Measurements from ENCODE around the gene ACSM3. TPM values are rescaled to one million over a fixed set of nuclear protein-coding genes. Genes with fewer than 3 reads are reported as not detected.
"Not testable (repeated sequence)": the region's sequence is repeated elsewhere in the genome, so short reads cannot be mapped to it uniquely, and the experiment has no call there.

The ACSM3 gene
- total RNA-seq, 3 donors from 2014 or later, result 0.80 to 60.2 (median 22.9) TPM

DNA sequence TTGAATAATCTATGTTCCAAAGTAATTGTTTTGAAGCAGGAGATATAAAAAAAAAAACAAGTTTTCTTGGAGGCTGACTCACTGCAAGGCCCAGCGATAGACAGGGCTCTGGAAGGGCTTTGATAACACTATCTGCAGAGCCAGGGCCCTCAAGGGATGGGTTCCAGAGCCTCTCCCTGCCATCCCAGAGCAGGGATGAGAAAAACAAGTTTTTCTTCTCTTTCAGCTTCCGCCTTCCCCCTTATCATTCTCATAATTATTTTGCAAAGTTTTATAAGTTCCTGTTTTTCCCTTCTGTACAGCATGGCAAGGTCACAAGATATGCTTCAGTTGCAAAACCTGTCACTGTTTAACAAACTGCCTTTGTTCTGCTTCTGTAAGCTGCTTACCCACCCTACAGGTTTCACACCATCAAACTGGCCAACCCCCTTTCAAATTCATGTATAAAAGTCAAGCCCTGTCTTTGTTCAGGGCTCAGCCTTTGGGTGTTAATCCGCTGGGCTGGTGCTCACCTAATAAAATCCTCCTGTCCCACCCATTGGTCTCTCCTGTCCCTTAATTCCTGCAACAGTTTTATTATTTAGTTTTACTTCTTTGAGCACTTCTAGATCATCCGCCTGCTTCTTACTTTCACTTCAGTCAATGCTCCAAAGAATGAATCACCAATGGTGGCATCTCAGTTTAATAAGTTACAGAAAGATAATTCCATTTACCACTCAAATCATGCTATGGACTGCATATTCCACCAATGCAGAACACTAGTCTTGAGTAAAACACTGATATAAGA is 16.6 kb upstream of the ACSM3 start:
- intact Hi-C loops (cut with DNase I; ENCODE audit: low total_unique reads), result no loop called here
- Histone ChIP-seq H3K27ac (no peak overlapping the region), H3K4me3 (no peak overlapping the region), H3K4me1 (no peaks in the 10 kb centered on the region), H3K9me3 (no peaks in the 10 kb centered on the region), H3K36me3 (no peaks in the 10 kb centered on the region), H3K27me3 (no peaks in the 10 kb centered on the region)
- DNase-seq (ENCODE audit: low spot score in 2 of 2), result no peak
- TF ChIP-seq POLR2A (IDR thresholded peaks at IDR 0.05) (no peak), POLR2AphosphoS5 (IDR thresholded peaks at IDR 0.05) (no peak)
- TF ChIP-seq, protein P1, sequence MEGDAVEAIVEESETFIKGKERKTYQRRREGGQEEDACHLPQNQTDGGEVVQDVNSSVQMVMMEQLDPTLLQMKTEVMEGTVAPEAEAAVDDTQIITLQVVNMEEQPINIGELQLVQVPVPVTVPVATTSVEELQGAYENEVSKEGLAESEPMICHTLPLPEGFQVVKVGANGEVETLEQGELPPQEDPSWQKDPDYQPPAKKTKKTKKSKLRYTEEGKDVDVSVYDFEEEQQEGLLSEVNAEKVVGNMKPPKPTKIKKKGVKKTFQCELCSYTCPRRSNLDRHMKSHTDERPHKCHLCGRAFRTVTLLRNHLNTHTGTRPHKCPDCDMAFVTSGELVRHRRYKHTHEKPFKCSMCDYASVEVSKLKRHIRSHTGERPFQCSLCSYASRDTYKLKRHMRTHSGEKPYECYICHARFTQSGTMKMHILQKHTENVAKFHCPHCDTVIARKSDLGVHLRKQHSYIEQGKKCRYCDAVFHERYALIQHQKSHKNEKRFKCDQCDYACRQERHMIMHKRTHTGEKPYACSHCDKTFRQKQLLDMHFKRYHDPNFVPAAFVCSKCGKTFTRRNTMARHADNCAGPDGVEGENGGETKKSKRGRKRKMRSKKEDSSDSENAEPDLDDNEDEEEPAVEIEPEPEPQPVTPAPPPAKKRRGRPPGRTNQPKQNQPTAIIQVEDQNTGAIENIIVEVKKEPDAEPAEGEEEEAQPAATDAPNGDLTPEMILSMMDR (IDR thresholded peaks at IDR 0.05), result no peak

DNA sequence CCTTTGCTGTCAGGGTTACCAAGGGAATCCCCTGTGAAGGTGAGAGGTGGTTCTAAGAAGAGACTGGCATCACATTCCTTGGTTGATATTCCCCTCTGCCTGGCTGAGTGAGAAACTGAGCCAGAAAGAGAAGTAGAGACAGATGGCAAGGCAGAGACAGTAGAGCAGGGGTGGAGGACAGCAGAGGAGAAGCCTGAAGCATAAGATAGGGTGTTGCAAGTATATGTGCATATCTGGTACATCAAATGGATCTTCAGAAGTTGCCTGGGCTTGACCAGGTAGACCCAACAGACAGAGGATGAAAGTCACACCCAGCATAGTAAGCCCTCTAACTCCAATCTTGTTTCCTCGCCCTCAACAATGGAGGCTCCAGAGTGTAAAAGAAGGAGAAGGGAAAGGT is 14.3 kb upstream of the ACSM3 start:
- Histone ChIP-seq H3K36me3 (no peaks in the 10 kb centered on the region), H3K9me3 (no peaks in the 10 kb centered on the region), H3K27ac (no peak overlapping the region), H3K4me1 (no peaks in the 10 kb centered on the region), H3K27me3 (no peaks in the 10 kb centered on the region), H3K4me3 (no peak overlapping the region)
- no peak for TF ChIP-seq POLR2AphosphoS5 (IDR thresholded peaks at IDR 0.05)
- TF ChIP-seq POLR2A (IDR thresholded peaks at IDR 0.05), result no peak
- TF ChIP-seq, protein P1 (IDR thresholded peaks at IDR 0.05), result no peak
- intact Hi-C loops (cut with DNase I; ENCODE audit: low total_unique reads), result no loop called here
- DNase-seq (ENCODE audit: low spot score in 2 of 2), result no peak

DNA sequence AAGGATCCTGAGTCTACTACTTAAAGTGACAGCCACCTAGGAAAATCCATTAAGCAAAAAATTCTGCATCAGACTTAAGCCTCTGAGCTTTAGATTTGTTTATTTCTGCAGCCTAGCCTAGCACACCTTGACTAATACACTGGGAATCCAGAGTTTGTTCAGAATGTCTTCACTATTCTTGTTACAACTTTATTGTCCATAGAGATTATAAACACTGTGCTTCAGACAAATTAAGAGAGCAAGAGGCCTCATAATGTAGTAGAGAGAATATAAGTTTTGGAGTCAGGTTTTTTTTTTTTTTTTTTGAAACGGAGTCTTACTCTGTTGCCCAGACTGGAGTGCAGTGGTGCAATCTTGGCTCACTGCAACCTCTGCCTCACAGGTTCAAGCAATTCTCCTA is 13.3 kb upstream of the ACSM3 start:
- Histone ChIP-seq H3K4me3 (no peak overlapping the region), H3K36me3 (no peaks in the 10 kb centered on the region), H3K27ac (no peak overlapping the region), H3K4me1 (no peaks in the 10 kb centered on the region), H3K27me3 (no peaks in the 10 kb centered on the region), H3K9me3 (no peaks in the 10 kb centered on the region)
- no peak for DNase-seq (ENCODE audit: low spot score in 2 of 2)
- intact Hi-C loops (cut with DNase I; ENCODE audit: low total_unique reads), result no loop called here
- TF ChIP-seq, protein P1 (IDR thresholded peaks at IDR 0.05), result no peak
- TF ChIP-seq POLR2A (IDR thresholded peaks at IDR 0.05) (no peak), POLR2AphosphoS5 (IDR thresholded peaks at IDR 0.05) (no peak)

DNA sequence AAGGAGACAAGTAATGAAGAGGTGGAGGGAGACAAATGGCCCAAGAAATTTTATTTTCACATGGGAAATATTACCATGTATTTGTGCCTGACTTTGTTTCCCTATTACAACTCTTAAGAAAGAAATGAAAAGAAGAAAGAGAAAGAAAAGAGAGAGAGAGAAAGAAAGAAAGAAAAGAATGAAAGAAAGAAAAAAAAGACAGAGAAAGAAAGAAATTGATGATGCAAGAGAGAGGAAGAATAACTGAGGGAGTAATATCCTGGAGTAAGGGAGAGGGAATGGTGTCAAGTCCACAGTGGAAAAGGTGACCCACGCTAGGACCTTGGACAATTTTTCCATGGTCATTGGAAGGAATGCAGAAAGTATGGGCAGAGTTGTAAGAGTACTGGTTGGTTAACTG is 10.1 kb upstream of the ACSM3 start:
- DNase-seq (ENCODE audit: low spot score in 2 of 2), result no peak
- Histone ChIP-seq H3K27ac (no peak overlapping the region), H3K4me1 (no peaks in the 10 kb centered on the region), H3K36me3 (no peaks in the 10 kb centered on the region), H3K4me3 (no peak overlapping the region), H3K27me3 (no peaks in the 10 kb centered on the region), H3K9me3 (no peaks in the 10 kb centered on the region)
- TF ChIP-seq POLR2A (IDR thresholded peaks at IDR 0.05), result no peak
- TF ChIP-seq, protein P1 (IDR thresholded peaks at IDR 0.05), result no peak
- no peak for TF ChIP-seq POLR2AphosphoS5 (IDR thresholded peaks at IDR 0.05)
- intact Hi-C loops (cut with DNase I; ENCODE audit: low total_unique reads), result no loop called here

DNA sequence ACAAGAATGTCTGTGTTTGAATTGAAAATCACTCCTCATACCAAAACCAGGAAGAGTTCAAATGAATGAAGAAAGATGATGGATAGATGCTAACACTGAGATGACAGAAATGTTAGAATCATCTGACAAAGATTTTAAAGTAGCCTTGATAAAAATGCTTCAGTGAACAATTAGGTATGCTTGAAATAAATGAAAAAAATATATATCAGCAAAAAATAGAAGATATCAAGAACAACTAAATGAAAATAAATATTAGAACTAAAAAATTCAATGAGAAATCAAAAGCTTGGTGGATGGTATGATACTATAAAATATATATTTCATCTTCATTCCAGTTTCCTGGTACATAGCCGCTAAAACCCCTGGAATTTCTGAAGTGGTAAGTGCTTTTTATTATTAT is 8.6 kb upstream of the ACSM3 start:
- no peaks in the 10 kb centered on the region for H3K27me3 ChIP-seq
- no peak overlapping the region for H3K27ac ChIP-seq
- intact Hi-C loops (cut with DNase I; ENCODE audit: low total_unique reads), result no loop called here
- DNase-seq (ENCODE audit: low spot score in 2 of 2), result no peak
- H3K4me1 ChIP-seq, result no peaks in the 10 kb centered on the region
- H3K4me3 ChIP-seq, result no peak overlapping the region
- H3K36me3 ChIP-seq, result no peaks in the 10 kb centered on the region
- H3K9me3 ChIP-seq, result no peaks in the 10 kb centered on the region
- TF ChIP-seq, protein P1 (IDR thresholded peaks at IDR 0.05), result no peak
- TF ChIP-seq POLR2AphosphoS5 (IDR thresholded peaks at IDR 0.05), result no peak
- TF ChIP-seq POLR2A (IDR thresholded peaks at IDR 0.05), result no peak

DNA sequence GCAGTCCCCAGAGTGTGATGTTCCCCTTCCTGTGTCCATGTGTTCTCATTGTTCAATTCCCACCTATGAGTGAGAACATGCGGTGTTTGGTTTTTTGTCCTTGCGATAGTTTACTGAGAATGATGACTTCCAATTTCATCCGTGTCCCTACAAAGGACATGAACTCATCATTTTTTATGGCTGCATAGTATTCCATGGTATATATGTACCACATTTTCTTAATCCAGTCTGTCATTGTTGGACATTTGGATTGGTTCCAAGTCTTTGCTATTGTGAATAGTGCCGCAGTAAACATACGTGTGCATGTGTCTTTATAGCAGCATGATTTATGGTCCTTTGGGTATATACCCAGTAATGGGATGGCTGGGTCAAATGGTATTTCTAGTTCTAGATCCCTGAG is 8.0 kb upstream of the ACSM3 start:
- H3K27me3 ChIP-seq; DNase-seq (ENCODE audit: low spot score in 2 of 2); H3K27ac ChIP-seq; H3K9me3 ChIP-seq; H3K36me3 ChIP-seq; intact Hi-C loops (cut with DNase I; ENCODE audit: low total_unique reads); H3K4me3 ChIP-seq; H3K4me1 ChIP-seq: not testable (repeated sequence)

Data from breast epithelium (tissue), 4 donors.